G401 (cell line): ENCODE data around the gene ATP10A. TPM values are rescaled to one million over a fixed set of nuclear protein-coding genes. Genes with fewer than 3 reads are reported as not detected.
A peak's percentile ranks its signal among the peaks of the same experiment; 100 is the strongest.
"Not testable (repeated sequence)": the region's sequence is repeated elsewhere in the genome, so short reads cannot be mapped to it uniquely, and the experiment has no call there.

Experiments used
- DNase-seq: peaks from one replicate; pipeline ENCODE4 v3.0.0-alpha.2; 2015; ENCODE audit warnings: low spot score
- in situ Hi-C: cut with HindIII; loops from 2 replicates; pipeline ENCODE4 v1.10.0; 2016; ENCODE audit warnings: low sequenced_read_pairs, mixed read lengths
- total RNA-seq: library from RNA; depleted of rRNA; stranded (reverse); fragments of >200 nt; shearing (Covaris generic); gene quantifications from 2 replicates; pipeline ENCODE4 v1.2.3, GENCODE V29; 2014

The ATP10A gene
- total RNA-seq, 1 experiment from 2014 or later, result 14.1 TPM

DNA sequence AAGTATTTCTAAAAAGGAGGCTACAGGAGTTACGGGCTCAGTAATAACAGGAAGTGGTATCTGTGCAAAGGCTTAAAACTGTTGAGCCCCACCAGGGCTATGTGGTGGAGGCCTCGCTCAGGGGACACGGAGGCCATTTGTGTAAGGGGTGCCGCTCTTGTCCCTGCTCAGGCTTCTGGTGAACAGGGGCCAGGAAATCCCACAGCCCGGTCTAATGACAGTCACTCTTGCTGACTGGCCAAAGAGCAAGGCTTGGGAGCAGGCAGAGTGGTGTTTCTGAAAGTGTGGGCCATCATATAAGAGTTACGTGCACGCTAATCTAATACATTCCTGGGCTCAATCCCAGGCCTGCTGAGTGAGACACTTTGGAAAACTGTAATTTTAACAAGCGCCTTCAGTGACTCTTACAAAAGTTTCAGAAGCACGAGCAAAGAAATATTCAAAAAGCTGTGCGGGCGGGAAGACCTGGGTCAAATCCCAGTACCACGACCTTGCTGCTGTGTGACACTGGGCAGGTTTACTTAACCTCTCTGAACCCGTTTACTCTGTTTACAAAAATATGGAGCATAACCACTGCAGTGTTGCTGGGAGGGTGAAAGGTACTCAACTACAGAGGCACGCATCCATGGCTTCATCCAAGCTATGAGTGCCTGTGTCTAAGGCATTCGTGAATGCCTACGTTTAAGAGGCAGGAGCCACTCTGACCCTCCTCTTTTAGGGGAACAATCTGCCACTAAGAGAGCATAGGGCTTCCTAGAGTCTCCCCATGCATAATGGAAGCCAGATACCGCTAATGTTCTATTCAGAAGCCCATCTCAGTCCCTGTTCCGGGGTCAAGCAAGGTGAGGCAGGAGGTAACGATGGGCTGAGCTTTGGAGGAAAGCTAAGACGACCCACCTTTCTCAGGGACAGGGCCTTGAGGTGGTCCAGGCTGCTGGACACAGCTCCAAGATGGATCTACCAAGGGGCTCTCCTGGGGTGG, 2.0 kb downstream of the ATP10A start:
- in situ Hi-C loops, result no loop called here
- DNase-seq, result no peak

GRCh38 chr15:25859838-25860645, 3.1 kb downstream of the ATP10A start:
- no peak for DNase-seq
- in situ Hi-C loops, result no loop called here

DNA sequence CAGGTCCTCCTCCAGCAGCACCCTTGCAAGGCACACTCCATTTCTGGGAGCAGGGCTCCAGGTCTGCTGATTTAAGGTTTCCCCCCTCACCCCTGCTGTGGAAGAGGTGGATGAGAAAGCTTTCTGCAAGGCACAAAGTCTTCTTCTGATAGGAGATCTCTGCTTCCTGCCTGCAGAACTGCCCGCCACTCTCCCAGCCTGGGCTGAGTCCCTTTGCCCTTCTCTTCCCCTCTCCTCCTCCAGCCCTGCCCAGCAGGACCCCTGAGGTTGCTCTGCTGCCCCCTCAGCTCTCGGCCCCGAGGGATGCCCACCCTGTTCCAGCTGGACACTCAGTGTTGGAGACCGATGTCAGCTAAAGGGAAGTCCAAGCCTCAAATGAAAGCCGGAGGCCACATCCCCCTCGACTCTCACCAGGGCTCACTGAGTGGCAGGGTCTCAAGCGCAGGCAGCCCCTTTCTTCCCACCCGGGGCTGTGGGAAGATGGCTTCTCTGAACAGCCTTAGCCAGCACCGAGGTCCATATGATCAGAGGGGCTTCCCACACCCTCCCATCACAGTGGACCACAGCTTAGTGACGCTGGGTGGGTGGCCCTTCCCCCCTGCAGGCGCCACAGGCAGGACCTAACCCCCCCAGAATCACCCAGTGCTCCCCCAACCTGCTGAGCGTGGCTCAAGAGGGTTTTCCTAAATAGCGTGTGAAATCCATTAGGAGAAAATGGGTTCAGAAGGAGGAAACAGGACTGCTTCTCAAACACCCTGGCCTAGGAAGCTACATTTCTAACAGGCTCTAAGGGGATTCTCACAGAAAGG, 4.0 kb downstream of the ATP10A start:
- in situ Hi-C loops, result no loop called here
- DNase-seq, result no peak

GRCh38 chr15:25856059-25856458, 7.1 kb downstream of the ATP10A start:
- in situ Hi-C loops, DNase-seq: not testable (repeated sequence)

DNA sequence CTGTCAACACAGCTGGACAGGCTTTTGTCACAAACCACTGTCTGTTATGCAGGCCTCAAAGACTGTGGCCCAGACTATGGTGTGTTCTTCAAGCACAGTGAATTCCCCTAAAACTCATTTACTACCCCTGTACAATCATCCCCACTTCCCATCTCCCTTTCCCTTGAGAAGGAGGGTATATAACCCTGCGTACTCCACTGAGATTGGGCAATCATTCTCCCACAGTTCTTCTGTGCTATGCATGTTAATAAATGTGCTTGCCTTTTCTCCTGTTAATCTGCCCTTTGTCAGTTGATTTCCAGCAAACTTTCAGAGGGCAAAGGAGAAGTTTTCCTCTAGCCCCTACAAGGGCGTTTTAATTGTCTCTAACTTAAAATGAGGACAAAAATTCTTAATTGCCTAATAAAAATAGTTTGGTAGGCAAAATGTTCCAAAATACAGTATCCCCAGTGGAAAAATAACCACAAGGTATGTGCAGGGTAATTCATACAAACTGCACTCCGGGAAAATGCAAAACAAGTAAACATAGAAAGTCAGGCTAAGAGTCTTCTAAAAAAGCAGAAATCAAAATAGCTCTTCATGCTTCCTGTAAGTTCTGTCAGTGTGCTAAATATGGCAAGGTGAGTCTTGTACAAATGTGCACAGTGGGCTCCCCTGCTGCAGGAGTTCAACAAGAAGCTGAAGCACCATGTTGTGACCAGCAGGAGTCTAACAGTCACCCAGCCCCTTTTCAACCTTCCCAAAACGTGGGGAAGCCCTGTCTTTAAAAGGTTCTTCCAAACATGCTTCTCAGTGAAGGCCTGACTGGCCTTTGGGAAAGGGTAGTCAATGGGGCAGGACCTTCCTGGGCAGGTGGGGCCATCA, 10.2 kb downstream of the ATP10A start:
- no peak for DNase-seq
- in situ Hi-C loops, result no loop called here

DNA sequence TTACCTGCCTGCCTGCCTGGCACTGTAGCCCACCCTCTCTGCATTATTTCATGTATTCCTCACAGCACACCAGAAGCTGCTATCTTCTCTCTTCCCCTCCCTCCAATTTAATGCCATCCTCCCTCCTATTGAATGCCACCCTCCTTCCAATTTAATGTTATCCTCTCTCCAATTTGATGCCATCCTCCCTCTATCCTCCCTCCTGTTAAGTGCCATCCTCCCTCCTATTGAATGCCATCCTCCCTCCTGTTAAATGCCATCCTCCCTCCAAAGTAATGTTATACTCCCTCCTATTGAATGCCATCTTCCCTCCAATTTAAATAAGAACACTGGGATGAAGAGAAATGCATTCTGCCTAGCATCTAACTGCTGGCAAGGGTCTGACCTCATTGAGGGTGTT, 11.1 kb downstream of the ATP10A start:
- in situ Hi-C loops, result no loop called here
- DNase-seq, result no peak

DNA sequence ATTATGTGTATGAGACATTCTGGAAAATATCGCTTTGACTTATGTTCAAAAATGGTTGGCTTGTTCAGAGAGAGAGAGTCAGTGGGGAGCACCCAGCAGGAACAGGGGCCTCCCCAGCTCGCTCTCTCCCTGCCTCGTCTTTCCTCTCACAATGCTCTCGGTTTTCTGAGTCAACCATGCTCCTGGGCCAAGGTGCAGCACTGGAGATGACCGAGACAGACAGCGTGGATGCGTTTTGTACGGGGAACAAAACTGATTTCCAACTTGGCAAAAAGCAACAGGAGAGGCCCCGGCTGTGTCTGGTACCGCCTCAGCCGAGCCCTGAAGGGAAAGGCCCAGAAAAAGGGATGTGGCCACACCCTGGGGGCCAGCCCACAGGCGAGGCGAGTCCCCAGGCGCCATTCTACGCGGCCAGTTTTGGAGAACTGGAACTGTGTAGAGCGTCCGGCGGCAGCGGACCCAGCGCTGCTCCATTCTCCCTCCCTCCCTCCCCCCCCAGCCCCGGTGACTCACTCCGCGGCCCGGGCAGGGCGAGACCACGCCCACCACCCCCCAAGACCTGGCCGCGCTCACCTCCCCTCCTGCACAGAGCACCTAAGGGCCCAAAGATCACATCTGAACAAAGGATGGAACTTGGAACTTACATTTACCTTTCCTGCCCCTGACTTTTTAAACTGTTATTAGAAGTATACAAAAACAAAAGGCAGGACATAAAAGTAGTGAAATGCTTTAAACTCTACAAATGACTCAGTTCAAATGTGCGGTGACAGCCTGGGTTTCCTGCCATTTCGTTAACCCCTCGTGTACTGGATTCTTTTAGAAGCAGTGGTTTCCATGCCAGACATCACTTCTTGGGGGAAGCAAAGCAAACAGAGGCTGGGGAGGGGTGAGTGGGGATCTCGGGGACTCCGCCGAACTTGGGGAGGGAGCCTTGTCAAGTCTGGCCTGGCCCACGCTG, 12.7 kb downstream of the ATP10A start:
- peak; percentile 28 for DNase-seq
- in situ Hi-C loops, result no loop called here

DNA sequence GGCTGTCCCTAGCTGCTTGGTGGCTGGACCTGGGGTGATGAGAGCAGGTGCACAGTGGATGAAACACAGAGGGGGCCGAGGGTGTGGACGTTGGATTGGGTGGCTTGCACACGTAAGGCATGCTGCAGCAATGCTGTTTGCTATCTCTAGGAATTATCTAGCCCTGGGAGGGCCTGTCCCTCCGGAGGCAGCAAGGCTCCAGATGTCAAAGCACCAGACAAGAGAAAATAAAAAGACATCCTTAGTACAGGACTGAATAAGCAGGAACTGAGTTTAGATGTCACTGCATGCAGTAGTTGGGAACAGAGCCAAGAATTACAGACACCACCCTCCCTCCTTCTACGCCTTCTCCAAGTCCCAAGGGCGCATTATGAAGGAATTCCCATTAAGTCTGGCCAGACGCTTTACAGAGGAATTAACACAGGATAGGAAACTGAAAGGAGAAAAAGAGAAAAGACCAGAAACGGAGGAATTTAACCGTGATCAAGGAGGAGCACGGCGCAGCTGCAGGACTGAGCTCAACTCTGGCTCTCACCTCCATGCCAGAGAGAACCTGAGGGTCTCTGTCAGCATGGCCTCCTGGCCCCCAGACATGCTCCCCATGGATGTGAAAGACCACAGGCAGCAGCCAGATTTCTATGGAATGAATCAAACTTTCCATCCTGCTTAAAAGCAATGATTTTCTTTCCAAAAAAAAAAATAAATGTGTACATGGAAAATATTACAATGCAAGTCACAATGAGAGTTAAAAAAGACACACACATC, 13.8 kb downstream of the ATP10A start:
- DNase-seq, result no peak
- in situ Hi-C loops, result no loop called here

GRCh38 chr15:25848784-25849156, 14.4 kb downstream of the ATP10A start:
- no peak for DNase-seq
- in situ Hi-C loops, result no loop called here

DNA sequence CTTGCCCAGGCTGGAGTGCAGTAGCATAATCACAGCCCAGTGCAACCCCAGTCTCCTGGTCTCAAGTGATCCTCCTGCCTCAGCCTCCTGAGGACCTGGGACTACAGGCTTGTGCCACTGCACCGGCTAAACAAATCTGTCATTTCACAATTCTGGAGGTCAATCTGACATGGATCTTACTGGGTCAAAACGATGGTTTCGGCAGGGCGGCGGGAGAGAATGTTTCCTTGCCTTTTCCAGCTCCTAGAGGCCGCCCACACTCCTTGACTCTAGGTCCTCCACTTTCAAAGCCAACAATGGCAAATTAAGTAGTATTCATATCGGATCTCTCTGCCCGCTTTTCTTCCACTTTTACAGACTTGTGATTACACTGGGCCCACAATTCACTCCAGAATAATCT, 14.8 kb downstream of the ATP10A start:
- in situ Hi-C loops, result no loop called here
- no peak for DNase-seq

- in situ Hi-C loops, result no loop called here
- DNase-seq, result no peak
These were observed 16.1 kb downstream of the ATP10A start for GRCh38 chr15:25847051-25847450.

DNA sequence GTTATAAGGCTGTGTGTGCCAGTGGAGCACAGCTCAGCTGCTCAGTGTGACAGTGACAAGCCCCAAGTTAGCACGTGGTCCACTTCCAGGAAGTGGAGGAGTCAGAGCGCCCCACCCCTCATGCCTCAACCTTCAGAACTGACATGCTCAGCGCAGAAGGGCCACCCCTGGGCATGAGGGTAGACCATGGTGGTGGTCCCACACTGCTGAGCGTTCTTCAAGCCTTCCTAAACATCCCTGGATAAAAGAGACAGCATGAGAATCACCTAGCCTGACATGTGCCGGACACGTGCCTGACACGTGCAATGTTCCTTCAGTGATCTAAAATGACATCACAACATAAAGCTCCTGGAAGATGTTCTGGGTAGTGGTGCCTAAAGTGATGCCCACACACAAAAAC, 16.8 kb downstream of the ATP10A start:
- in situ Hi-C loops, result no loop called here
- DNase-seq, result no peak

DNA sequence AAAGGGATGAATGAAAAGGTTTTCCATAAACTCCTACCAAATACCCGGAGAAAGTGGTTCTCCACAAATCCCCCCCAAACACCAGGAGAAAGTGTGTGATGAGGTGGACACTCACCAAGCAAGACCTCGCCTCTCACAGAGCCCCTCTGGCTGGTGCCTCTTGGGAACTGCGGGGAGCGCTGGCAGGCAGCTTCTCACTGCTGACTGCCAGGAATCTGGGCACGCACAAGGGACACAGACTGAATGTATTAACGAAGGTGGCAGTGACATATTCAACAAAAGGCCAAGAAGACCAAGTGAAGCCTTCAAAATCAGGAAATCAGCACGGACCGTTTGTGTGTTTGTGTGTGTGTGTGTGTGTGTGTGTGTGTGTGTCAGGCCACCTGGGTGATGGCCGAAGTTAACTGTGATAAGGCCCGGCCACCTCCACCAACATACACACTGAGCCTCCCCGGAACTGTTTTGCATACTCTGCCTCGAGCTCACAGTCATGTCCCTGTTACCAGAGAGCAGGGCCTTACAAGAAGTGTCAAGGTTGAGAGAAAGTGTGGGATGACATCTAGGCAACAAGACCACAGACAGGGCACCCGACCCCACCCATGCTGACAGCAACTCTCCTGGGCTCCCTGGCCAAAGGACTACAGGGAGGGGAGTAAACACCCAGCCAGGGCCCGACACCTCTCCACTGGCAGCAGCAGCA, 18.0 kb downstream of the ATP10A start:
- no peak for DNase-seq
- in situ Hi-C loops, result no loop called here

DNA sequence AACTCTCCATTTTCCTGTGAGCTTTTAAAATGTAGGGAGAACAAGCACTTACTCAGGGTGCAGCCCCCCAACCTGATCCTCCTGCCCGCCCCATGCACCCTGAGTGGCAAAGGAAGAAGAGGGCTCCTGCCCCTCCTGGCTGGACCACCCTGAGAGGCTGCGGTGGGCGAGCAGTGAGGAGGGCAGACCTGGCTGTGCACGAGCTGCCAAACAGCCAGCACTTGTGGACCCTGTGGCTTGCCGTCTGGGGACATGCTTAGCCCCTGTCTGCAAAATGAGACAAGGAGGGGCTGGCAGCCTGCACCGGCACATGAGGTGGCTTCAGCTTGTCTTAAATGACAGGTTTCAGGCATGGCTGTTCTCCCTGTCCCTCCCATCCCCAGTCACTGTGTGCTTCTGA, 18.6 kb downstream of the ATP10A start:
- no peak for DNase-seq
- in situ Hi-C loops, result no loop called here

DNA sequence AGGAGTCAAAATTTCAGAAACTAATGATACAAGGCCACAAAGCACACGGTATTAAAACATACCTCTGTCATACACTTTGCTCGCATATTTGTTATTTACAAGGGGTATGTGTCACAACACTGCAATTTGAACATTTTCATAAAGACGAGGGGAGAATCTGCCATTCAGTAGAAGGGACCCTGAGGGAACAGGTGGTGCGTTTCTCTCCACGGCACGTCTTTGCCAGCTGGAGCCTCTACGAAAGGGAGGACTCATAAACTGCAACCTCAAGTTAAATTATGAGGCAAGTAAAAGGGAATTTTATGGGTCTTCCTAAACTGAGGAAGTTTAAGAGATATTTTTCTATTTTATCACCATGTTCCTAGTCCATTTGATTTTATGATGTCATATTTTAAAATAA, 19.1 kb downstream of the ATP10A start:
- in situ Hi-C loops, result no loop called here
- DNase-seq, result no peak

- in situ Hi-C loops, result no loop called here
- DNase-seq, result no peak
These were observed 23.4 kb downstream of the ATP10A start for GRCh38 chr15:25839638-25840156.
